Measurements from ENCODE around the gene SLC1A2.
A peak's percentile ranks its signal among the peaks of the same experiment; 100 is the strongest.

The SLC1A2 gene

GRCh38 chr11:35412285-35412684, 7.1 kb downstream of the SLC1A2 start:
- DNase-seq: peak; percentile 26

- DNase-seq: no peak
These were observed 12.3 kb downstream of the SLC1A2 start for GRCh38 chr11:35407041-35407440.

GRCh38 chr11:35404388-35404775, 15.0 kb downstream of the SLC1A2 start:
- DNase-seq: no peak

GRCh38 chr11:35403765-35404387, 15.5 kb downstream of the SLC1A2 start:
- no peak for DNase-seq

- DNase-seq: no peak
These were observed 16.4 kb downstream of the SLC1A2 start for GRCh38 chr11:35402751-35403660.

- no peak for DNase-seq
These were observed 20.5 kb downstream of the SLC1A2 start for GRCh38 chr11:35398881-35399280.

- no peak for DNase-seq
These were observed 24.4 kb downstream of the SLC1A2 start for GRCh38 chr11:35394941-35395340.

- peak; percentile 42 for DNase-seq
These were observed 26.3 kb downstream of the SLC1A2 start for GRCh38 chr11:35393098-35393497.

GRCh38 chr11:35391922-35392688, 27.3 kb downstream of the SLC1A2 start:
- peak; percentile 73 for DNase-seq

- DNase-seq: no peak
These were observed 28.3 kb downstream of the SLC1A2 start for GRCh38 chr11:35390737-35391682.

GRCh38 chr11:35389897-35390465, 29.4 kb downstream of the SLC1A2 start:
- DNase-seq: no peak

- DNase-seq: no peak
These were observed 30.2 kb downstream of the SLC1A2 start for GRCh38 chr11:35389112-35389511.

- no peak for DNase-seq
These were observed 31.3 kb downstream of the SLC1A2 start for GRCh38 chr11:35388061-35388460.

- DNase-seq: no peak
These were observed 32.0 kb downstream of the SLC1A2 start for GRCh38 chr11:35387111-35387982.

GRCh38 chr11:35383953-35384352, 35.4 kb downstream of the SLC1A2 start:
- DNase-seq: no peak

GRCh38 chr11:35381709-35382322, 37.5 kb downstream of the SLC1A2 start:
- DNase-seq: no peak

GRCh38 chr11:35380603-35381002, 38.8 kb downstream of the SLC1A2 start:
- DNase-seq: no peak

GRCh38 chr11:35377262-35377661, 42.1 kb downstream of the SLC1A2 start:
- DNase-seq: no peak

- DNase-seq: no peak
These were observed 42.7 kb downstream of the SLC1A2 start for GRCh38 chr11:35376613-35377012.

- no peak for DNase-seq
These were observed 43.2 kb downstream of the SLC1A2 start for GRCh38 chr11:35376118-35376510.

All from NCI-H2171 (cell line).